Mucosa of stomach (tissue), 1 donor: Measurements from ENCODE around the gene ESRRG.
"Not testable (repeated sequence)": the region's sequence is repeated elsewhere in the genome, so short reads cannot be mapped to it uniquely, and the experiment has no call there.

Experiments
- H3K27me3 ChIP-seq: one replicate; pipeline ENCODE4 v1.7.0; 2013; ENCODE audit warnings: mild to moderate bottlenecking, low read length; ENCODE audit not compliant: control insufficient read depth, insufficient read depth
- H3K36me3 ChIP-seq: one replicate; pipeline ENCODE4 v1.7.0; 2013; ENCODE audit warnings: low read length; ENCODE audit not compliant: control insufficient read depth, insufficient read depth
- H3K4me1 ChIP-seq: one replicate; pipeline ENCODE4 v1.7.0; 2013; ENCODE audit warnings: mild to moderate bottlenecking, low read length; ENCODE audit not compliant: control insufficient read depth, insufficient read depth
- H3K4me3 ChIP-seq: one replicate; pipeline ENCODE4 v1.7.0; 2013; ENCODE audit warnings: low read length
- H3K9ac ChIP-seq: one replicate; pipeline ENCODE4 v1.7.0; 2013; ENCODE audit warnings: mild to moderate bottlenecking, low read length, moderate library complexity
- H3K9me3 ChIP-seq: one replicate; pipeline ENCODE4 v1.7.0; 2013; ENCODE audit warnings: mild to moderate bottlenecking, low read length, moderate library complexity; ENCODE audit not compliant: control insufficient read depth
- donor health status: Pancreatic carcinoma.

Gene ESRRG

GRCh38 chr1:216542741-216543140, 180.5 kb downstream of the ESRRG start:
- Histone ChIP-seq H3K4me1 (no peaks in the 10 kb centered on the region), H3K27me3 (no peaks in the 10 kb centered on the region), H3K9ac (no peak overlapping the region), H3K4me3 (no peak overlapping the region), H3K9me3 (no peaks in the 10 kb centered on the region), H3K36me3 (no peaks in the 10 kb centered on the region)

- Histone ChIP-seq H3K9me3 (no peaks in the 10 kb centered on the region), H3K36me3 (no peaks in the 10 kb centered on the region), H3K4me3 (no peak overlapping the region), H3K27me3 (no peaks in the 10 kb centered on the region), H3K4me1 (no peaks in the 10 kb centered on the region), H3K9ac (no peak overlapping the region)
Measured at GRCh38 chr1:216542263-216542662, 181.0 kb downstream of the ESRRG start.

- Histone ChIP-seq H3K4me1 (peaks cover 4% of the 10 kb centered on the region), H3K27me3 (no peaks in the 10 kb centered on the region), H3K4me3 (no peak overlapping the region), H3K9me3 (no peaks in the 10 kb centered on the region), H3K9ac (no peak overlapping the region), H3K36me3 (no peaks in the 10 kb centered on the region)
Measured at GRCh38 chr1:216535751-216536150, 187.5 kb downstream of the ESRRG start.

DNA sequence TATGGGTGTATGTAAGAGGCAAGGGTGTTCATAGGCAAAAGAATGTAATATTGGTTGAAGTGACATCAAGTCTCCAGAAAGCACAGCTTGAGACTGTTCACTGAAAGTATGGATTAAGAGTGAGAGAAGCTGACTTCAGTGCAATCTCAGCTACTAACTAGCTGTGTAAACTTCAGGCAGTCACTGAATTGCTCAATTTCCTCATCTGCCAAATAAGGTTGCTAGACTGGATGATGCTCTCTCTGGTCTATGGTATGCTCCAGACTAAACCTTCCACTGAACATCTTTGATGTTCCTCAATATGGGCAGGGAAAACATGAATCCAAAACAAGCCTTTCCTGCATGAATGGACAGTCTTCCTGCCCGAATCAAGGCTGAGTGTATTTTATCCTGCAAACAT, 188.2 kb downstream of the ESRRG start:
- no peaks in the 10 kb centered on the region for H3K9me3 ChIP-seq
- H3K4me1 ChIP-seq = peaks cover 11% of the 10 kb centered on the region
- no peak overlapping the region for H3K4me3 ChIP-seq
- no peaks in the 10 kb centered on the region for H3K27me3 ChIP-seq
- no peak overlapping the region for H3K9ac ChIP-seq
- no peaks in the 10 kb centered on the region for H3K36me3 ChIP-seq

DNA sequence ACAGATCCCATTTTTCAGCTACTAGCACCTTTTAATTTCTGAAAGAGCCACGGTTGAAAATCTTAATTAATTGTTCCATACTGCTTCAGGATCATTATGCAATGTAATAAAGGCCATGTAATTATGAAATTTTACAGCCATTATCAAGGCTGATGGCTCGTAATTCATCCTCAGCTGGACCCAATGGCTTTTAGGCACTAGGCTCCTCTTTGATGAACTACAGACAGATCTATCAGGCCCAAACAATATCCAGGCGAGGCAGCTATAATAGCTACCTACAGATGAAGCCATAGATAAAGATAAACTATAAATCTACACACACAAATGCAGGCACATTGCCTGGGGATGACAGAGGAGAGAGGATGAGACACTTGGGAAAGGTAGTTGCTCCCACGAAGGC, 189.5 kb downstream of the ESRRG start:
- H3K4me3 ChIP-seq = no peak overlapping the region
- H3K27me3 ChIP-seq = no peaks in the 10 kb centered on the region
- H3K36me3 ChIP-seq = no peaks in the 10 kb centered on the region
- H3K9me3 ChIP-seq = no peaks in the 10 kb centered on the region
- H3K9ac ChIP-seq = no peak overlapping the region
- peaks cover 11% of the 10 kb centered on the region for H3K4me1 ChIP-seq

GRCh38 chr1:216532251-216532798, 190.9 kb downstream of the ESRRG start:
- peak overlapping the region; percentile 60 for H3K9ac ChIP-seq
- H3K36me3 ChIP-seq = no peaks in the 10 kb centered on the region
- H3K4me1 ChIP-seq = peaks cover 23% of the 10 kb centered on the region
- no peak overlapping the region for H3K4me3 ChIP-seq
- H3K27me3 ChIP-seq = no peaks in the 10 kb centered on the region
- no peaks in the 10 kb centered on the region for H3K9me3 ChIP-seq

DNA sequence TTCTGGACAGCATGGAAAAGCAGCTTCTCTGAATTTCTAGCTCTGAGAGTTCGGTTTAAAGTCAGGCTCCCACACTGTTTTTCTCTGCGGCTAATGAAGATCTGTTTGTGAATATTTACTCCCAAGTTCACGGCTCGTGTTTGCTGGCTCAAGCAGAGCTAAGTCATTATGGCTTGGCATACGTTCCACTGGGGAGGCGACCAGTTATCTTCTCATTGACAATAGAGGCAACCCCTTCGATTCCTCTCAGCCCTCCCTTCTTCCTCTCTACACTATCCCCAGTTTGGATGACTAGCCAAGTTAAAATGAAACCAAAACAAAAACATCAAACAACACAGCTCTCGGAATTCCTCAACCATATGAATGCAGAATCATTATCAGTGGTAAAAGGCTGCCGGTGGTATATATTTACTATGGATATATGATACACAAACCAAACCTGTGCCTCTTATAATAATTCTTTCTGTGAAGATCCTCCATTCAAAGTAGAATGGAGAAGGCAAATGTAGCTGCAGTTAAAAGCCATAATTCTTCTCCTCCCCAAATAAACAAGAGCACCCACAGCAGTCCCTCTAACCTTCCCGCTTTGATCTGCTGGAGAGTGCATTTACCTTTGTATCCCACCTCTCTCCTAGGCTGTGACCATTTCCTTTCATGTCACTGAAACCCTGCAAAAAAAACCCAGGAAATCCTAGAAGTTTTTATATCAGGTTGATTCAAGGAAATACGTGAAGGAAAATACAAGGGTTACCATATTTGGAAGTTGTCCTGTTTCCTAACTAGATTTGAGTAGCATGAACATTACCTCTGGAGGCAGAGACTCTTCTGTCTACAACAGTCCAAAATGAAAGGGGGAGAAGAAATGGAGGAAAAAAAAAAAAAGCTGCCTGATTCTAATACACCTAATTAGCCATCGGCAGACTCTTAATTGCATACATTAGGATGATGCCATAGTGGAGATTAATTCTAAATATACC, 191.7 kb downstream of the ESRRG start:
- Histone ChIP-seq H3K27me3 (no peaks in the 10 kb centered on the region), H3K9ac (peak overlapping the region; percentile 60), H3K4me1 (peaks cover 24% of the 10 kb centered on the region), H3K9me3 (no peaks in the 10 kb centered on the region), H3K36me3 (no peaks in the 10 kb centered on the region), H3K4me3 (peak overlapping the region; percentile 21)

DNA sequence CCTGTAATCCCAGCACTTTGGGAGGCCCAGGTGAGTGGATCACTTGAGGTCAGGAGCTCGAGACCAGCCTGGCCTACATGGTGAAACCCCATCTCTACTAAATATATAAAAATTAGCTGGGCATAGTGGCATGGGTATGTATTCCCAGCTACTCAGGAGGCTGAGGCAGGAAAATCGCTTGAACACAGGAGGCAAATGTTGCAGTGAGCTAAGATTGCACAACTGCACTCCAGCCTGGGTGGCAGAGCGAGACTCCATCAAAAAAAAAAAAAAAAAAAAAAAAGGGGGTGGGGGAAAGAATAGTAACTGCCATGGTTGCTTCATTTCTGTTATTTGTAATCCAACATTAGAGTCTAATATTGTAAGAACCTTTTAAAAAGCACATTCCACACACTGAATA, 193.4 kb downstream of the ESRRG start:
- H3K36me3 ChIP-seq, H3K9ac ChIP-seq, H3K4me3 ChIP-seq, H3K9me3 ChIP-seq, H3K27me3 ChIP-seq: not testable (repeated sequence)
- peaks cover 24% of the 10 kb centered on the region for H3K4me1 ChIP-seq

- Histone ChIP-seq H3K27me3 (no peaks in the 10 kb centered on the region), H3K4me3 (no peak overlapping the region)
Measured at GRCh38 chr1:216528816-216529215, 194.4 kb downstream of the ESRRG start.

GRCh38 chr1:216523449-216524190, 199.6 kb downstream of the ESRRG start:
- no peak overlapping the region for H3K4me3 ChIP-seq
- no peaks in the 10 kb centered on the region for H3K36me3 ChIP-seq
- H3K4me1 ChIP-seq = peaks cover 11% of the 10 kb centered on the region
- H3K9me3 ChIP-seq = no peaks in the 10 kb centered on the region
- H3K27me3 ChIP-seq = no peaks in the 10 kb centered on the region
- no peak overlapping the region for H3K9ac ChIP-seq

More at GRCh38 chr1:216528816-216529215, 194.4 kb downstream of the ESRRG start:
- H3K4me1 ChIP-seq = peaks cover 24% of the 10 kb centered on the region
- no peak overlapping the region for H3K9ac ChIP-seq
- H3K36me3 ChIP-seq = no peaks in the 10 kb centered on the region
- H3K9me3 ChIP-seq = no peaks in the 10 kb centered on the region

DNA sequence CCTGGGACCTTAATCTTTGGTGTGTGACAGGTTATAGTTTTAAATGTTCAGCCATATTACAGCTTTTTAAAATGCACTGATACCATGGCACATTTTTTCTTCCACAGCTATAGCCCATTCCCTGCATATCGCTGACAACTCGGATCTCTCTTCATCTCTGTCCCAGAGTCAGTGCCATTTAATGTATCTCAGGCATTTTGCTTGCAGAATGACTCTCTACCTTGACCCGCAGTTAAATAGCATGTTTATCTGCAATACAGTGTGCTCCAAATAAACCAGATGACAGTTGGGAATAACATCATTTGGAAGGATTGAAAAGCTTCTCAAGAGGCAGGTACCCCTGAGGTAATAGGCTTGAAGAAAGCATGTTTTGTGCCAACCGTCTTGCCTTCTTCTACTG, 200.2 kb downstream of the ESRRG start:
- no peaks in the 10 kb centered on the region for H3K36me3 ChIP-seq
- peaks cover 8% of the 10 kb centered on the region for H3K4me1 ChIP-seq
- no peaks in the 10 kb centered on the region for H3K9me3 ChIP-seq
- H3K27me3 ChIP-seq = no peaks in the 10 kb centered on the region
- H3K4me3 ChIP-seq = no peak overlapping the region
- no peak overlapping the region for H3K9ac ChIP-seq

DNA sequence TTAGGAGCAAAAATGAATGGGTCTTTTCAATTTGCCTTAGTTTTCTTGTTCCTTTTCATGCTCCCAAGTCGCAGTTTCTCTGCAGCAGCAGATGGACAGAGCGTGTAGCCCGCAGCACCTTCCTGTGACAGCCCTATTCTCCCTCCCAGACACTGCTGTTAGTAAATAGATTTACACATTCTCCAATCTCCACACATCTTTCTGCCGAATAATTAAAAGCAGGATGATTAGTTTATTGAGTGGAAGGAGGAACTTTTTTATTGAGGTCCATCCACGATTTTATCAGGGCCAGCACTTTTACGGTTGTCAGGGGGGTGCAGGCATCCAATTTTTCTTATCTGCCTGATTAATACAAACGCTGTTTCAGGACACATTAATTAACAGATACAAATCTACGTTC, 201.8 kb downstream of the ESRRG start:
- H3K36me3 ChIP-seq = no peaks in the 10 kb centered on the region
- no peaks in the 10 kb centered on the region for H3K27me3 ChIP-seq
- no peaks in the 10 kb centered on the region for H3K9me3 ChIP-seq
- H3K9ac ChIP-seq = no peak overlapping the region
- no peak overlapping the region for H3K4me3 ChIP-seq
- H3K4me1 ChIP-seq = no peaks in the 10 kb centered on the region
